GM18526 (cell line): Measurements from ENCODE around the gene APOH.

Source experiments
- POLR2A ChIP-seq: IDR thresholded peaks from 3 replicates; pipeline ENCODE4 v1.6.1; 2011; ENCODE audit not compliant: insufficient read length; ENCODE audit errors: extremely low read depth

Gene APOH

DNA sequence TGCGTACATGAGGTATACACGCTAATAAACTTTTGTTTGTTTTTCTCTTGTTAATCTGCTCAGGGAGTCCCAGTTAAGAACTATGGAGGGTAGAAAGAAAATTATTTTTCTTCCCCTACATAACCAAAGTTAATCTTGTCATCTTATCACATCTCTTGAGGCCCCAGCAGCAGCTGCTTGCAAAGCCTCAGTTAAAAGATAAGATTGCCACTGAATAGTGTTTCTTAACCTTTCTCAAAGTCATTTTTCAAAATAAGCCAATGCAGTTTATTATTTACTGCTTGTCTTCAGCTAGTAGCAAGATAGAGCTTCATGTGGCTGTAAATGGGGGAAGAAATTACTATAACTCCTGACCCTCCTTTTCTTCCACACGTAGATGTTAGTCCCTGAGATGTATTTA is 21.5 kb upstream of the APOH start:
- no peak for TF ChIP-seq POLR2A

DNA sequence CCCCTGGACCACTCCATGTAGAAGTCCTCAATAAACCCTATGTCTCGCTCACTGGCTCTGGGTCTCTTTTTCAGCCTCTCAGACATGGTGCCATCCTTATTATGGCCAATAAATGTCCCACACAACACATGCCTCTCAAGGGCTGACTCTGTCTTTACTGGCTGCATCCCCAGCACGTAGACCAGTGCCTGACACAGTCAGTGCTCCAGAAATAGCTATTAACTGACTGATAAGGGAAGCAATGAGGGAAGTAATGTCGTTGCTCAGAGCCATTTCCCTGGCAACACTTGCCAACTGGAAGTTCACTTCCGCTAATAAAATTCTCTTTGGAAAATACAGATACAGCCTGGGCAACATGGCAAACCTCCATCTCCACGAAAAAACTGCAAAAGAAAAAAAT is 19.1 kb upstream of the APOH start:
- TF ChIP-seq POLR2A = no peak

DNA sequence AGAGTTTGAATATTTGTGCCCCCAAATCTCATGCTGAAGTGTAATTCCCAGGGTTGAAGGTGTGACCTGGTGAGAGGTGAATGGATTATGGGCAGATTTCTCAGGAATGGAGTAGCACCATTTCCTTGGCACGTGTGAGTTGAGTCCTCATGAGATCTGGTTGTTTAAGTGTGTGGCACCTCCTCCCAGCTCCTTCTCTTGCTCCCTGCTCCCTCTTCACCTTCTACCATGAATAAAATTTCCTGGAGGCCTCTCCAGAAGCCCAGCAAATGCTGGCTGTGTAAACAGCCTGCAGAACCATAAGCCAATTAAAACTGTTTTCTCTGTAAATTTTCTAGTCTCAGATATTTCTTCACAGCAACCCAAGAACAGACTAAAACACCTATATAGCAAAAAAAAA is 12.6 kb upstream of the APOH start:
- no peak for TF ChIP-seq POLR2A

GRCh38 chr17:66240630-66241029 is 11.4 kb upstream of the APOH start:
- no peak for TF ChIP-seq POLR2A

DNA sequence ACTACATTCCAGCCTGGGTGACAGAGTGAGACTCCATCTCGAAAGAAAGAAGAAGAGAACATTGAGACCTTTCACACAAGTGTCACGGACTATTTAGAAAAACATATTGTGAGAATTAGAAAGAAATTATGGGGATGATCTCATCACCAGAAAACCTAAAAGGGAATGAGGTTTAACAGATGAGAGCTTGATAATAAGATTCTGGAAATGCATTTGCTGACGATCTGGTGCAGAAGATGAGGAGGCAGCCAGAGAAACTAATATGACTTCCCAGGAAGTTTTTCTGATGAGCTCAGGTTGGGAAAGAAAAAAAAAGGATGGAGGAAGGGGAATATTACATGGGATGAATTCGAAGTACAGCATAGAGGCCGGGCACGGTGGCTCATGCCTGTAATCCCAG is 10.8 kb upstream of the APOH start:
- TF ChIP-seq POLR2A = no peak

GRCh38 chr17:66235377-66235994 is 6.3 kb upstream of the APOH start:
- TF ChIP-seq POLR2A = no peak

- no peak for TF ChIP-seq POLR2A
These were observed 5.4 kb upstream of the APOH start for GRCh38 chr17:66234611-66235010.

DNA sequence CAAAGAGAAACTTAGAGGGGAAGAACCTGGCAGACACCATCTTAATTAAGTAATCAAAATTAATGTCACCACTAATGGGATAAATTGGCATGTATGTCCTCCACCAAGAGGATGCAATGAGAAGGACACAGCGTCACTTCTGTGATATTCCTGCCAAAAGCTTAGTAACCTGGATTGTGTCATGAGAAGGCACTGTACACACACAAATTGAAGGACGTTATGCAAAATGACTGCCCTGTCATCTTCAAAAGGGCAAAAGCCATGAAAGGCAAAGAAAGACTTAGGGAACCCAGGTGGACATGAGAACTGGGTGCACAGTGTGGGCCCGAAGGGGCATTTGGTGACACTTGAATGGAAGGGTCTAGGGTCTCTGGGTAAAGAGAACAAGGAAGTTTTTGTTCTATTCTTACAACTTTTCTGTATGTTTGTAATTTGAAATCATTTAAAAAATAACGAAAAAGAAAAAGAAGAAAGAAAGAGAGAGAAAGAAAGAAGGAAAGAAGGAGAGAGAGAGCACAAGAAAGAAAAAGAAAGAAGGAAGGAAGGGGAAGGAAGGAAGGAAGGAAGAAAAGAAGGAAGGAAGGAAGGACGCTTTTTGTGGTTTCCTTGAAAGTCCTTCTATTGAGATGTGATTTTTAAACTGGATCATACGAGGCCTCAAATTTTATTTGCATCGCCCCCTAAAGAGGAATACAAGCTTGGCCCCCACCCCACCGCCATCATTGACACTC is 4.0 kb upstream of the APOH start:
- TF ChIP-seq POLR2A = no peak

DNA sequence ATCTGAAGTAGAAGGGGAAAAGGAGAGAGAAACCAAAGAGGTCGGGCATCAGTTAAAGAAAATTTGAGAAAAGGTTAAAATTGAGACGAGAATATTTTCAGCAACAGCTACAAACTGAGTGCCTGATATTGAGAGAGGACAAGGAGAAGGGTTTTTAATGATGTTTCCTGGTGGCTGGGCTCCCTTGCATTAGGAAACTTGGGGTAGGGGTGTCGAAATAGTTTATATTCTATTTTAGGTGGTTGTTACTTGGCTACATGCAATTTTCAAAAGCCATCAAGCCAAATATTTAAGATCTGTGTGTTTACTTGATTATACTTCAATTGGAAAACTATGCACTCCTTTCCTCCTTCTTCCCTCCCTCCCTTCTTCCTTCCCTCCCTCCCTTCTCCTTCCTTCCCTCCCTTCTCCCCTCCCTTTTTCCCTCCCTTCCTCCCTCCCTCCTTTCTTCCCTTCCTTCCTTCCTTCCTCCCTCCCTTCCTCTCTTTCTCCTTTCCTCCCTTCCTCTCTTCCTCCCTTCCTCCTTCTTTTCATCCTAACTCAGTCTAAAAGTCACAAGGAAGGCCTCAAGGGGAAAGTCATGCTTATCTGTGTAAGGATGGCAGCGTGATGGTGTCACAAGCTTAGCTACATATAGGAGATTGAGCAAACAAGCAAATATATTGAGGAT is 1.8 kb upstream of the APOH start:
- TF ChIP-seq POLR2A = no peak

GRCh38 chr17:66229783-66230538 is 746 bp upstream of the APOH start:
- TF ChIP-seq POLR2A = no peak

DNA sequence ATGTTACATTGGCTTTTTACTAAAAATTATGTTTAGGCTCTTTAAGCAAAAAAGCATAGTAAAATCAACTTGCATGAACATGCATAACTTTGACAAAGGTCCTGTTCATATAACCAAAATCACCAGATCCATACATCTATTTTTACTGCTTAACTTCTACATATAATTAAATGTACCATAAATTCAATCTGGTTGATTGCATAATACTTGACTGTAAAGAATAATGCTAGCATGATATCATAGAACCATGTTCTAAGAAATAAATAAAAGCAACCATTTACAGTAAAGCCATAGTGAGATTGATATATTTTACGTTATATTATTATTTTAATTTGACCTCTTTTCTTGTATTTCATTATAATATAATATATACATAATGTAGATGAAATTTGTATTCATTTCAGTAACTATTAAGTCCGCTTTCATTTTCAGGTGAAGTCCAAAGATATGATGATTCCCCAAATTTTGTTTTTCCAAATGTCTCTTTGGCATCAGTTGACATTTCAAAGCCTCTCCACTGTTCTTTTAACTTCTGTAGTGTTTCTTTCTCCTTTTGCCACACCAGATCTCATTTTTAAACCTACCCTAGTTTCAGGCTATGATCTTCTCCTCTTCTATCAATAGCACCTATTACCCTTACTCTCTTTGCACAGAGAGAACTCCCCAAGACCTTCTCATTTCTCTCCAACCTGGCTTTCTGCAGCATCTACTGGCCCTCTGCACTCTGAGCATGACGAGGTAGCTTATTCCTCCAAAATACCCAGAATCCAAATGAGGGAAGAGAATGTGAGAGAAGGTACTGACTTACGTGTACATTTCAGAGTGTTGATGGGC is 1.8 kb downstream of the APOH start:
- no peak for TF ChIP-seq POLR2A

GRCh38 chr17:66222798-66223350 is 6.3 kb downstream of the APOH start:
- TF ChIP-seq POLR2A = no peak

DNA sequence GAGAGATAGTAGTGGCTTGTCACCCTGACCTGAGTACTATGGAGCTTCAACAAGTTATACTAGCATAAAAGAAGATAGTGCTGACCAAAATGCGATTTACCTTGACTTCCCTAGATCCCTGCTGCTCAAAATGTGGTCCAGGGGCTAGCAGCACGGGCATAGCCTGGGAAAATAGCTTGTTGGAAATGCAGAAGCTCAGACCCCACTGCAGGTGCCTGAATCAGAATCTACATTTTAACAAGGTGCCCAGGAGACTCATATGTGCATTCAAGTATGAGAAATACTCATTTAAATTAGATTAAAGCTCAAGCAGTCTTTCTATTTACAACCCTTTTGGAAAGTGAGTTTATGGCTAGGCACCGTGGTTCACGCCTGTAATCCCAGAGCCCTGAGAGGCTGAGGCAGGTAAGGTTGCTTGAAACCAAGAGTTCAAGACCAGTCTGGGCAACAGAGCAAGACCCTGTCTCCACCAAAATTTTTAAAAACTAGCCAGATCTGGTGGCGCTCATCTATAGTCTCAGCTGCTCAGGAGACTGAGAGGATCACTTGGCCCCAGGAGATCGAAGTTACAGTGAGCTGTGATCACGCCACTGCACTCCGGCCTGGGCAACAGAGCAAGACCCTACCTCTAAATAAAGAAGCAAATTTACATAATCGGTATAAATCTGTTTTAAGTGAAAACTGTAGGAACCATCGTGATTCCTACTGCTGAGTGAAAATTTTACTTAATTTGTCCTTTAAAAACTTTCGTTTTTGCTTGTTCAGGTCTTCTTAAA is 7.3 kb downstream of the APOH start:
- TF ChIP-seq POLR2A = no peak

DNA sequence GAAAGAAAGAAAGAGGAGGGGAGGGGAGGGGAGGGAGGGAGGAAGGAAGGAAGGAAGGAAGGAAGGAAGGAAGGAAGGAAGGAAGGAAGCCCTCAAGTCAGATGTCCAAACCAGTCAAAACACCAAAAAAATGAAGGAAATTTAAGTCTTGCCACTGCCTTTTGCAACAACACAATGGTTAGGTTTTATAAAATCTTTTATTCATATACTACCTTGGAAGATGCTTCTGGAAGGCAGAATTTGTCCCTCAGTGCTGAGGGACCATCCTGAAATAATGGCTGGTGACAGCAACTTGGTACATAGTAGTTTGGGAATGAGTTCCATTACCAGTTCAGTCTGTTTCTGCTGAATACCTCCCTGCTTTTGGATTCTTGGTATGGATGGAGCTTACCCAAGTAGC is 7.9 kb downstream of the APOH start:
- no peak for TF ChIP-seq POLR2A

- no peak for TF ChIP-seq POLR2A
These were observed 9.0 kb downstream of the APOH start for GRCh38 chr17:66220079-66220835.
